ENCODE measurements around the gene CHST11. TPM values are rescaled to one million over a fixed set of nuclear protein-coding genes. Genes with fewer than 3 reads are reported as not detected.
A peak's percentile ranks its signal among the peaks of the same experiment; 100 is the strongest.

The CHST11 gene
- polyA plus RNA-seq, 5 donors, result 8.6 to 17.1 (median 14.4) TPM

GRCh38 chr12:104426926-104427546 lies 29.7 kb upstream of the CHST11 start:
- no peak for DNase-seq

GRCh38 chr12:104427547-104427938 lies 29.2 kb upstream of the CHST11 start:
- DNase-seq, result no peak

- no peak for DNase-seq
Observed at GRCh38 chr12:104433061-104433460, 23.7 kb upstream of the CHST11 start.

GRCh38 chr12:104434129-104434528 lies 22.6 kb upstream of the CHST11 start:
- no peak for DNase-seq

- DNase-seq, result no peak
Observed at GRCh38 chr12:104435175-104435574, 21.6 kb upstream of the CHST11 start.

GRCh38 chr12:104435765-104436164 lies 21.0 kb upstream of the CHST11 start:
- DNase-seq, result no peak

- no peak for DNase-seq
Observed at GRCh38 chr12:104436790-104437189, 20.0 kb upstream of the CHST11 start.

- DNase-seq, result no peak
Observed at GRCh38 chr12:104438134-104438533, 18.6 kb upstream of the CHST11 start.

- DNase-seq, result no peak
Observed at GRCh38 chr12:104439137-104439536, 17.6 kb upstream of the CHST11 start.

- DNase-seq, result no peak
Observed at GRCh38 chr12:104443008-104443407, 13.7 kb upstream of the CHST11 start.

GRCh38 chr12:104446646-104447421 lies 9.9 kb upstream of the CHST11 start:
- no peak for DNase-seq

- DNase-seq, result no peak
Observed at GRCh38 chr12:104448031-104448430, 8.7 kb upstream of the CHST11 start.

- no peak for DNase-seq
Observed at GRCh38 chr12:104448451-104448850, 8.3 kb upstream of the CHST11 start.

GRCh38 chr12:104450700-104451099 lies 6.0 kb upstream of the CHST11 start:
- DNase-seq, result no peak

GRCh38 chr12:104452087-104452486 lies 4.7 kb upstream of the CHST11 start:
- no peak for DNase-seq

- DNase-seq, result no peak
Observed at GRCh38 chr12:104453133-104453532, 3.6 kb upstream of the CHST11 start.

GRCh38 chr12:104454997-104455396 lies 1.8 kb upstream of the CHST11 start:
- no peak for DNase-seq

GRCh38 chr12:104455578-104456416 lies 951 bp upstream of the CHST11 start:
- DNase-seq, result no peak

GRCh38 chr12:104456950-104457745 lies 400 bp downstream of the CHST11 start:
- peak; percentile 60 for DNase-seq

- peak in 1 of 2 donors; percentile 16 for DNase-seq
Observed at GRCh38 chr12:104457746-104458693, 1.3 kb downstream of the CHST11 start.

All from right lung (tissue), 5 donors.